T-helper 9 cell (primary cell): ENCODE data around the gene IL36B.

Source experiments
- DNase-seq: peaks from one replicate; pipeline ENCODE4 v3.0.0-alpha.2; 2020

IL36B gene

GRCh38 chr2:113075600-113075999, 22.9 kb upstream of the IL36B start:
- DNase-seq, result no peak

DNA sequence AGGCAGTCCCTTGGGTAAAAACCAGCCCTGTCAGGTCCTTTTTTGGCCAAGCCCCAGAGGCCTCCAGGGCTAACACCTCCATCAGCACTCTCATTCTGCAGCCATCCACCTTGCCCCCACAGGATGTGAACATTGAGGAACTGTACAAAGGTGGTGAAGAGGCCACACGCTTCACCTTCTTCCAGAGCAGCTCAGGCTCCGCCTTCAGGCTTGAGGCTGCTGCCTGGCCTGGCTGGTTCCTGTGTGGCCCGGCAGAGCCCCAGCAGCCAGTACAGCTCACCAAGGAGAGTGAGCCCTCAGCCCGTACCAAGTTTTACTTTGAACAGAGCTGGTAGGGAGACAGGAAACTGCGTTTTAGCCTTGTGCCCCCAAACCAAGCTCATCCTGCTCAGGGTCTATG, 22.4 kb upstream of the IL36B start:
- no peak for DNase-seq

DNA sequence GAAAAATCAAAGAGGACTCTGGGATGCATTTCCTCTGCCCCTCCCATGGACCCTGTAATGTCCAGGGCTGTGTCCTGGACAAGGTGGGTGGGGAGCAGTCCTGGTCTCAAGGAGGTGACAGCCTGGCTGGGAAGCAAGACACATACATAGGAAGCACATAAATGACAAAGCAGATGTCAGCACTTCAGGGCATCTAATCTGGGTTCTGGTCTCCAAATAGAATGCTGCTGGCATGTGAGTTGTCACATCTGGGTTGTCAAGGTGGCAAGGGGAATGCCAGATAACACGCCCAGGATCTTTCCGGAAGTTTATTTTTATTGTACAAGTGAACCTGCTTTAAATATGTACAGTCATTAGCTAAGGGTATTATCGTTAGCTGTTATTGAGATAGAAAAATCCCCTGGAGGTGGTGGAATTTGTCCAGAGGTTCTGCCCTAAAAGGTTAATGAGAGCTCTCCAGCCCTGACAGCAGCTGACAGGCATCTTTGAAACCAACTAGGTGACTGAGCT, 20.7 kb upstream of the IL36B start:
- no peak for DNase-seq

GRCh38 chr2:113072584-113072983, 19.9 kb upstream of the IL36B start:
- no peak for DNase-seq

DNA sequence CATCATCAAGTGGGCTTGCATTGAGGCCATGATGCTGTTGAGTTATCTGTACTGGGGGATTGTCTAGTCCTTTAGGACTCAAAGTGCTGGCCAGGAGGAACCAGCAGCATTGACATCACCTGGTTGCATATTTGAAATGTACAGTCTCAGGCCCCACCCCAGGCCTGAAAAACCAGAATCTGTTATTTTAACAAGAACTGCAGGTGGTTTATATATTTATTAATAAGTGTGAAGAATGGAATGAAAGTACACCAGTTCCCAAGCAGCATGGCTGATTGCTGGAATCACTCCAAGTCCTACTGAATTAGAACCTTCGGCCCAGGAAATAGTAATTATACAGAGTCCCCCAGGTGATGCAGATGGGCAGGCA, 17.9 kb upstream of the IL36B start:
- DNase-seq, result no peak

- no peak for DNase-seq
Measured at GRCh38 chr2:113069676-113070605, 17.3 kb upstream of the IL36B start.

DNA sequence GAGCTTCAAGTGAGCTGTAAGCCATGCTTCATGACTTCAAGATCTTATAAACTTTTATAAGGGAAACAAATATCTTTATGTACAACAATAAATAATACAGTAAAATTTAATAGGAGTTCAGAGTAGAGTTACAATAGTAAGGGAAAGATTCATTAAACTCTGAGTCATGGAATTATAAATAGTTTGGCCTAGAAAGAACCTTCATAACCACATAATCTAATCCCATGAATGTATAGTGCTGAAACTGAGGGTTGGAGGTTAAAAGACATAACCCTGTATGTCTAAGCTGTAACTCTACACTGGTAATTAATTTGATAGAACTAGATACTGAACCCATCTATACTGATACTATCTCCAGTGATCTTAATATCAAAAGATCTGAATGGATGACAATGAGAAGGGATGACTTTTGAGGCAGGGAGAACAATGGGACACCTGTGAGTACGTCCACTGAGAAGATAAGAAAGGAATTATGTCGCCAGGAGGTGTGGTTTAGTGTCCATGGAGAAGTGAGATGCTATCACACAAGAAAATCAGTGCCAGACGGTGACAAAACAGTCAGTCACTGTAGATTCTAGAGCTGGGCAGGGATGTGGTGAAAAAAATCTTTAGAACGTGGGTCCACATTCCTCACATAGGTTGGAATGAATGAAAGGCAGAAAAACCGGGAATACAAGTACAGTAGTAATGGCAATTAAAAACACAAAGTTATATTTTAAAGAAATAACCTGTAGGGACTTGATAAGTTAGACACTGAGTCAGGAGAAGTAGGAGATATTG, 16.2 kb upstream of the IL36B start:
- no peak for DNase-seq

DNA sequence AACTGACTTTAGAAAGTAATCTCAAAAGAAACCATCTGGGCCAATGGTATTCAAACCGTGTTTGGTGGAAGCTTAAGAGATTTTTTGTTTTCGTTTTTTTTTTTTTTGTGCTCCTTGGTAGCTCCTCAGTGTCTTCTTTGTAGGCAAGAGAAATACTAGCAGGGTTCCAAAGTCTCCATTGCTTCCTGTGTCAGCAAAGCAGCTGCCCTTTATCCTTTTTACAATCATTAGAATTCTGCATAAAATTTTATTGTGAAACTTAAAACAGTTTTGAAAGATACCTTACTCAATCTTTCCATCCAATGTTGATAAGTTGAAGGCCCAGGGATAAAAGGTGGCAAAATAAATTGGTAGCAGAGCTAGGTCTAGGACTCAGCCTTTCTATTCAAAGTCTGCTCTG, 15.6 kb upstream of the IL36B start:
- DNase-seq, result no peak

- DNase-seq, result no peak
Measured at GRCh38 chr2:113067681-113068080, 15.0 kb upstream of the IL36B start, which contains the start of gene IL1F10. TSS of gene IL1F10 (plus strand) at chr2:113067970. CDS start at chr2:113072739, 4,769 bp downstream.

DNA sequence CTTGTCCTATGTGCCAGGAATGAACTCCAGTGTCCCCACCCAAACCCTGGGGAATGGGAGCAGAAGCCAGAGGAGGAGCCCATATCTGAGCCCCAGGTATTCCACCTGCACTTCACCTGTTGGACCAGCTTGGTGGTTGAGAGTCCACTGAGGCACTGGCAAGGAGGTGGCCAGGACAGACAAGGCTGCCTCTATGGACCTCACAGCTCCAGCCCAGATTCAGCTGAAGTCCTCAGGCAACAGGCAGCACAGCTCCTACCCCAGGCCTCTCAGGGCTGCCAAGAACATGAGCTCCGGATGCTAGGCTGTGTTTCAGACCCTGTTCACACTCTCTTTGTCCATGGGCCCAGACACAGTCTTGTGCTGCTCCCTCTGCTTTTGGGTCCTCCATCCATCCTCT, 12.2 kb upstream of the IL36B start:
- no peak for DNase-seq

DNA sequence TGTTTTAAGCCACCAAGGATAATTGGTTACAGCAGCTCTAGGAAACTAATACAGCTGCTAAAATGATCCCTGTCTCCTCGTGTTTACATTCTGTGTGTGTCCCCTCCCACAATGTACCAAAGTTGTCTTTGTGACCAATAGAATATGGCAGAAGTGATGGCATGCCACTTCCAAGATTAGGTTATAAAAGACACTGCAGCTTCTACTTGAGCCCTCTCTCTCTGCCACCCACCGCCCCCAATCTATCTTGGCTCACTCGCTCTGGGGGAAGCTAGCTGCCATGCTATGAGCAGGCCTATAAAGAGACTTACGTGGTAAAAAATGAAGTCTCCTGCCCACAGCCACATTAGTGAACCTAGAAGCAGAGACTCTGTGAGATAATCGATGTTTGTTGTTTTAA, 11.6 kb upstream of the IL36B start:
- DNase-seq, result no peak

- DNase-seq, result no peak
Measured at GRCh38 chr2:113061896-113062770, 9.5 kb upstream of the IL36B start.

GRCh38 chr2:113061241-113061640, 8.6 kb upstream of the IL36B start:
- DNase-seq, result no peak

GRCh38 chr2:113060796-113061195, 8.1 kb upstream of the IL36B start:
- no peak for DNase-seq

- no peak for DNase-seq
Measured at GRCh38 chr2:113060396-113060795, 7.7 kb upstream of the IL36B start.

DNA sequence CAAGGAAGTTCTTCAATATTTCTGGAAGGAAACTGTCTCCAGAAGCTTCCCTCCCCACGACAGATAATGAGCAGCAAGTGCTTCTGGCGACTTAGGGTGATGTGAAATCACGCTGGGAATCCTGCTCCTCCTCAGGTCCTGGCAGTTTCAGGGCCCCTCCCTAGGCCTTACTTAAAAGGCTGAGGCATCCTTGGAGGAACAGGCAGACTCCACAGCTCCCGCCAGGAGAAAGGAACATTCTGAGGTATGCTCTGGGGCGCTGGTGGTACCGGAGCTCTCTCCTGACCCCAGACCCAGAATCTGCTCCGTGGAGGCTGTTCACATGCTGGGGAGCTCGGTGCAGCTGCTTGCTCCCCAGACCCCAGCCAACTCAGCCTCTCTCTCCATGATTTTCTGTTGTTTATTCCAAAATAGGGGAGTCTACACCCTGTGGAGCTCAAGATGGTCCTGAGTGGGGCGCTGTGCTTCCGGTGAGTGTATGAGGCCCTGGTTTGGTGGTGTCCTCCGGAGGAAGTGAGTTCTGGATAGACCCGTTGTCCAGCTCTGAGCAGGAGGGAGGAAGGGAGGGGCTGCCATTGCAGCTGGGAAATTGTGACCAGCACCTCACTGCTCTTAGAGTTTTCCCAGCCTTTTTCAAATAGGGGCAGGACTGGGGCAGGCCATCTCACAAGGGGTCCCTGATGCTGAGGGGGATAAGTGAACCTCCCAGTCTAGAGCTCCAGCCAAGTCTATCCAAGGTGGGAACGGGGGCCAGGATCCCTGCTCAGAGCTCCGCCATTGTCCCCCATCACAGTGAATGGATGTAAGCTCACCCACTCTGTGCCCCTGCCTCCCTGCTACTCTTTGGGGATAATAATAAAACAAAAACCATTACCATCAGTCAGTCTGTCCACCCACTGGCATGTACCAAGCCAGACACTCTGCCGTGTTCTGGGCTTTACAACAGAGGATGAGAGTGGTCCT, 6.6 kb upstream of the IL36B start, which contains the start of gene IL36RN:
Gene IL36RN, plus strand, starts transcription at position 201 of the 963 bp plus-strand sequence. Its CDS starts 241 bp downstream, at position 442.
- no peak for DNase-seq

DNA sequence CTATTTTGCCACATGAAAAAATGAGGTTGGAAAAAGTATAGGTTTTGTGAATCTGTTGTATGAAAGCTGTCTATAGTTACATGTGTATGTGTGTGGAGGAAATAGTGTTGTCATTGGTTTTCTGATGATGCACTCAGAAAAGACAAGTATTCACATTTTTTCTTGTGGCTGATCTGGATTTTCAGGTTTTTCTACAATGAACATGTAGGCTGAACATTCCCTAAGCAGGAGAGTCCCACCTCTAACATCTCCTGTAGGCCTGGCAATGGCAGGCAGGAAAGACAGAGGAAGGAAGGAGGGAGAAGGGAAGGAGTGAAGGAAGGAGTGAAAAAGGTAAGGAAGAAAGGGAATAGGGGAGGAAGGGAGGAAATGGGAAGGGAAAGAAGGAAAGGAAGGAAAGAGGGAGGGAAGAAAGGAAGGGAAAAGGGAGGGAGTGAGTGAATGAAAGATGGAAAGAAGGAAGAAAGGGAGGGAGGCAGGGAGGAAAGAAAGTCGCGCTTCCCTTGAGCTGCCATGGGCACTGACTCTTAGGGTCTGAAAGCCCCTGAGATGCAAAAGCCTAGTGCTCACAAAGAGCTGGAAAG, 5.8 kb upstream of the IL36B start:
- DNase-seq, result no peak

DNA sequence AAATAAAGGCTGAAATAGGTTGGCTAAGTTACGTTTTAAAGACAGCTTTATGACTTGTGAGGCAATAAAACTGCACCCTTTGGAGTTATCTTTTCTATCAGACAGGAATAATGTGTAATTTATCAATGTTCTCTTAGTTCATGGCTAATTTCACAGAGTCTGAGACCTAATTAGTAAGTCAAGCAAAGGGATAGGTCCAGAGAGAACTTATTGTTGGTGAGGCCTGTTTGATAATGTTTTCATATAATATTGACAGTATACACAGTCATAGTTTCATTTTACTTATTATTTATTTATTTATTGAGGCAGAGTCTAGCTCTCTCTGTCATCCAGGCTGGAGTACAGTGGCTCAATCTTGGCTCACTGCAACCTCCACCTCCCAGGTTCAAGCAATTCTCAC, 4.5 kb upstream of the IL36B start:
- DNase-seq, result no peak

- no peak for DNase-seq
Measured at GRCh38 chr2:113056521-113056920, 3.9 kb upstream of the IL36B start.

DNA sequence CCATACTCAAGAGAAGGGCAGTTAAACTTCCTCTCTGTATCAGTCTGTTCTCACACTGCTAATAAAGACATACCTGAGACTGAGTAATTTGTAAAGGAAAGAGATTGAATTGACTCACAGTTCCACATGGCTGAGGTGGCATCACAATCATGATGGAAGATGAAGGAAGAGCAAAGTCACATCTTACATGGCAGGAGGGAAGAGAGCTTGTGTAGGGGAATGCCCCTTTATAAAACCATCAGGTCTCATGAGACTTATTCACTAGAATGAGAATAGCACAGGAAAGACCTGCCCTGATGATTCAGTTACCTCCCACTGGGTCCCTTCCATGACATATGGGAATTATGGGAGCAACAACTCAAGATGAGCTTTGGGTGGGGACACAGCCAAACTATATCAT, 1.4 kb upstream of the IL36B start:
- no peak for DNase-seq

DNA sequence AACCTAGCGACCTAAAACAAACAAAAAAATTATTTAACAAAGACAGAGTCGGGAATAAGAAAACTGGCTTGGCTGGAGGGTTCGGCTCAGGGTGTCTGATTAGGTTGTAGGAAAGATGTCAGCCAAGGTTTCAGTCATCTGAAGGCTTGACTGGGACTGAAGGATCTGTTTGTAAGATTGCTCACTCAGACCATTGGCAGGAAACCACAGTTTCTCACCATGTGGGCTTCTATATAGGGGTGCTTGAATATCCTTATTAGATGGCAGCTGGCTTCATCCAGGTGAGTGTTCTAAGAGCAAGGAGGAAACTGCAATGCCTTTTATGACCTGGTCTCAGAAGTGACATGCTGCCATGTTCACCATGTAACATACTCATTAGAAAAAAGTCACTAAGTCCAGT, 999 bp upstream of the IL36B start:
- no peak for DNase-seq
